GM12875 (cell line): Measurements from ENCODE around the gene UST.

Experiments
- H3K4me3 ChIP-seq: one replicate; pipeline ENCODE4 v1.5.1; 2011; ENCODE audit warnings: low read depth, low read length, control low read depth
- TF ChIP-seq, protein P1 (sequence below): IDR thresholded peaks from 2 replicates; pipeline ENCODE4 v1.5.1; 2011; ENCODE audit warnings: low read depth, mild to moderate bottlenecking, control low read depth, inconsistent platforms, low read length, moderate library complexity, borderline replicate concordance; ENCODE audit not compliant: insufficient read depth

The UST gene

DNA sequence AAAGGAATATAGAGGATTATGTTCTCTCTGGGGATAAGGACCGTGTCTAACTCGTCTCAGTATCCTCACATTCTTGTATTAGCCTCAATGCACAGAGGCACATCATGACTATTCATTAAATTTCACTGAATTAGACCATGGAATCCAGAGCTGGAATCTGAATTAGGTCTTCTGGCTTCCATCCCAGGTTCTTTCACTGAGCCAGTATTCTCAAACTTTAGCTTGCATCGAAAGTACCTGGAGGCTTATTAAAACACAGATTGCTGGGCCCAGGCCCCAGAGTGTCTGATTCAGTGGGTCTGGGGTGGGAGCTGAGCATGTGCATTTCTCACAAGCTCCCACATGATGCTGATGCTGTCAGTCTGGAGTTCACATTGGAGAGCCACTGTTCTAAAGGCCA lies 142.0 kb downstream of the UST start:
- no peak overlapping the region for H3K4me3 ChIP-seq
- TF ChIP-seq, protein P1, sequence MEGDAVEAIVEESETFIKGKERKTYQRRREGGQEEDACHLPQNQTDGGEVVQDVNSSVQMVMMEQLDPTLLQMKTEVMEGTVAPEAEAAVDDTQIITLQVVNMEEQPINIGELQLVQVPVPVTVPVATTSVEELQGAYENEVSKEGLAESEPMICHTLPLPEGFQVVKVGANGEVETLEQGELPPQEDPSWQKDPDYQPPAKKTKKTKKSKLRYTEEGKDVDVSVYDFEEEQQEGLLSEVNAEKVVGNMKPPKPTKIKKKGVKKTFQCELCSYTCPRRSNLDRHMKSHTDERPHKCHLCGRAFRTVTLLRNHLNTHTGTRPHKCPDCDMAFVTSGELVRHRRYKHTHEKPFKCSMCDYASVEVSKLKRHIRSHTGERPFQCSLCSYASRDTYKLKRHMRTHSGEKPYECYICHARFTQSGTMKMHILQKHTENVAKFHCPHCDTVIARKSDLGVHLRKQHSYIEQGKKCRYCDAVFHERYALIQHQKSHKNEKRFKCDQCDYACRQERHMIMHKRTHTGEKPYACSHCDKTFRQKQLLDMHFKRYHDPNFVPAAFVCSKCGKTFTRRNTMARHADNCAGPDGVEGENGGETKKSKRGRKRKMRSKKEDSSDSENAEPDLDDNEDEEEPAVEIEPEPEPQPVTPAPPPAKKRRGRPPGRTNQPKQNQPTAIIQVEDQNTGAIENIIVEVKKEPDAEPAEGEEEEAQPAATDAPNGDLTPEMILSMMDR, result no peak

- no peak overlapping the region for H3K4me3 ChIP-seq
- TF ChIP-seq, protein P1, result no peak
These were observed 143.3 kb downstream of the UST start for GRCh38 chr6:148890096-148890495.

GRCh38 chr6:148890652-148891404 lies 144.0 kb downstream of the UST start:
- TF ChIP-seq, protein P1, result no peak
- H3K4me3 ChIP-seq, result no peak overlapping the region

DNA sequence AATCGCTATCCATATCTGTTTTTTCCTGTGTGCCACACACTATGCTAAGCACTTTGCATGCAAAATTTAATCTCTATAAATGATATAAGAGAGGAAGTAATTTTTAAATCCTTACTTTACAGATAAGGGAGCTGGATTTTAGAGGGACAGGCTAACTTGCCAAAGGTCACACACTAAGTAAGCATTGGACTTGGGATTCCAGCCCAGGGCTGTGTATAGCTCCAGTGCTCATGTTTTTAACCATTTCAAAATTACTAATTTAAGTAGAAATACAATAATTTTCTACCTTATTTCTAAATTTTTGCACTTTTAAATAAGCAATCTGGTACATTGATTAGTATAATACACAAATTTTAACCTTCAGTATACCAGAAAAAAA lies 144.6 kb downstream of the UST start:
- TF ChIP-seq, protein P1, result no peak
- H3K4me3 ChIP-seq, result no peak overlapping the region

DNA sequence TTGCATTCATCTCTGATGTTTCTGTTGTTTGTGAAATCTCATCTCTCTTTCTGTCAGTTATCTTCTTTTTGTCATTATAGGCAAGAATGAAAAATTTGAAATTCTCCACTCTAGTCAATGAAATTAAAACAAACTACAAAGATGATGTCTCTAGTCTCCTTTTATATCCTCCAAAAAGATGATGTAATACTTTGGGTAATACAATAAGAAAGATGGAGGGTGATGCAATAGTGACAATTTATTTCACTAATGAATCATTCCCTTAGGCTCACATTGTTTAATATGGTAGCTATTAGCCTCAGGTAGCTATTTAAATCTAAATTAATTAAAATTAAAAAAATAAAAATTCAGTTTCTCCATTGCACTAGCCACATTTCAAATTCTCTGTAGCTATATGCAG lies 145.4 kb downstream of the UST start:
- H3K4me3 ChIP-seq, result no peak overlapping the region
- TF ChIP-seq, protein P1, result no peak

DNA sequence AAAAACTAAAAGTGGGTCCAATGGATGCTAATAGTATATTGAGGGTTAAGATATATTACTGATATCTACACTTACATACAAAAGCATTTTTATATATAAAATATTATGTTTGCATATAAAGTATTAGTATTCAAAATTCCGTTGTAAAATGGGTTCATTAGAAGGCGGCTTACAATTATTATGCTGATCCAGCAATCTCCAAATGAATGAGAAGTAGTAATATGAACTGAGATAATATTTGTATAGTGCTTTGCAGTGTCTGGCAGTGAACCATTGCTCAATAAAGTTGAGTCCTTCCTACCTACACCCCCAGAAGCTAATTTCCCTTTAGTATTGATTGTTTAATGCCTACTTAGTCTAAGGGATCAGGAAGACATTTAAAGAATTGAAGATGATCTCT lies 146.2 kb downstream of the UST start:
- H3K4me3 ChIP-seq, result no peak overlapping the region
- TF ChIP-seq, protein P1, result no peak

GRCh38 chr6:148893481-148893880 lies 146.7 kb downstream of the UST start:
- TF ChIP-seq, protein P1, result no peak
- H3K4me3 ChIP-seq, result no peak overlapping the region
